GM12891 (cell line): Measurements from ENCODE around the gene PXMP2.

Experiments
- DNase-seq: peaks from one replicate; pipeline ENCODE4 v3.0.0; 2011; ENCODE audit warnings: low spot score; ENCODE audit not compliant: insufficient read length
- FAIRE-seq: peaks from 2 replicates; lab custom pipeline; 2011; peaks lifted over from hg19 to GRCh38; lab: Jason Lieb, UNC
- PAX5 ChIP-seq: IDR thresholded peaks from 2 replicates; pipeline ENCODE4 v1.6.1; 2011; ENCODE audit warnings: low read length, moderate library complexity, mild to moderate bottlenecking; ENCODE audit not compliant: insufficient read depth, severe bottlenecking
- POLR2A ChIP-seq: IDR thresholded peaks from 2 replicates; pipeline ENCODE4 v1.6.1; 2011; ENCODE audit warnings: low read depth, low read length, control low read depth
- POLR2AphosphoS5 ChIP-seq: IDR thresholded peaks from 2 replicates; pipeline ENCODE4 v1.6.1; 2011; ENCODE audit warnings: low read depth, low read length, control low read depth
- POU2F2 ChIP-seq: IDR thresholded peaks from 2 replicates; pipeline ENCODE4 v1.6.1; 2011; ENCODE audit warnings: low read depth, mild to moderate bottlenecking, control low read depth, low read length, moderate library complexity
- SPI1 ChIP-seq: IDR thresholded peaks from 2 replicates; pipeline ENCODE4 v1.6.1; 2011; ENCODE audit warnings: low read depth, low read length, control low read depth
- TAF1 ChIP-seq: IDR thresholded peaks from 2 replicates; pipeline ENCODE4 v1.6.1; 2011; ENCODE audit warnings: low read depth, low read length, control low read depth

Gene PXMP2

DNA sequence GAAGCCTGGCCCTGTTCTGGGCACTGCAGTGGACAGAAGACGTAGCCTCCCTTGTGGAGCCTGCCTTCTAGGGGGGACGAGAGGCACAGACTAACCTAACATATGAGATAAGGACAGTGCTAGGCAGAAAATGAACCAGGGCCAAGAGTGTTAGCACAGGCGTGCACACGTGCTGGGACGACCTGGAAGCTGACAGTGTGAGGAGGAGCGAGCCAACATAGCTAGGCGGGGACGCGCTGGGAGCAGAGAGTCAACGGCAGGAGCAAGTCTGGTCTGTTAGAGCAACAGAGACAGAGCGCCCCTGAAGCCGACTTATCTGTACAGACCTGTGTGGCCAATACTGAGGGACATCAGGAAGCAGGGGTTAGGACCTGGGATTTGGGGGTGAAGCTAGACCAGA is 8.0 kb downstream of the PXMP2 start:
- FAIRE-seq (no peak), DNase-seq (no peak)
- no peak for TF ChIP-seq TAF1
- TF ChIP-seq PAX5 = no peak
- TF ChIP-seq POLR2AphosphoS5 = no peak
- TF ChIP-seq POU2F2 = no peak
- no peak for TF ChIP-seq POLR2A
- TF ChIP-seq SPI1 = no peak

DNA sequence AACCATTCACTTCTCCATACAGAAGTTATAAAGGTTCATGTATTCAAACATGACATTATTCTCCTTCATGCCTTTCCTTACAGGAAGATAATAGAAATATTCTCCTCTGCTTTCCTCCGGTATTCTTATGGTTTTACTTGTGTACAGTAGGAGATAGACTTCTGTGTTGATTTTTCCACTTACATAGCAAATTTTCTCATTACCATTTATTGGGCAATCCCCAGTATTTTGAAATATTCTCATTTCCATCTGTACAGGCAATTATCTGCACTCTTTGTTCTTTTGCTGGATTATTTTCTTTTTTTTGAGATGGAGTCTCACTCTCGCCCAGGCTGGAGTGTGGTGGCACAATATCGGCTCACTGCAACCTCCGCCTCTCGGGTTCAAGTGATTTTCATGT is 11.0 kb downstream of the PXMP2 start:
- FAIRE-seq (no peak), DNase-seq (no peak)
- TF ChIP-seq POU2F2 = no peak
- TF ChIP-seq POLR2AphosphoS5 = no peak
- TF ChIP-seq TAF1 = no peak
- TF ChIP-seq POLR2A = no peak
- no peak for TF ChIP-seq SPI1
- no peak for TF ChIP-seq PAX5

DNA sequence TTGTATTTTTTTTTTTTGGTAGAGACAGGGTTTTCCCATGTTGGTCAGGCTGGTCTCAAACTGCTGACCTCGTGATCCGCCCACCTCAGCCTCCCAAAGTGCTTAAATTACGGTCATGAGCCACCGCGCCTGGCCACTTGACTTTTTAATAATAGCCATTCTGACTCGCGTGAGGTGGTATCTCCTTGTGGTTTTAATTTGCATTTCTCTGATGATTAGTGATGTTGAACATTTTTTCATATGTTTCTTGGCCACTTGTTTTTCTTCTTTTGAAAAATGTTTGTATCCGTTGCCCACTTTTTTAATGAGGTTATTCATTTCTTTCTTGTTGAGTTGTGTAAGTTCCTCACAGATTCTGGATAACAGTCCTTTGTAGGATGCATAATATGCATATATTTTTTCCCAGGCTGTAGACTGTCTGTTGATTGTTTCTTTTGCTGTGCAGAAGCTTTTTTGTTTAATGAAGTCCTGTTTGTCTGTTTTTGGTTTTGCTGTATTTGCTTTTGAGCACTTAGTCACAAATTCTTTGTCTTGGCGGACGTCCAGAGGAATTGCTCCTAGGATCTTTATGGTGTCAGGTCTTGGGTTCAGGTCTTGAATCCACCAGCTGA is 12.9 kb downstream of the PXMP2 start:
- no peak for TF ChIP-seq TAF1
- TF ChIP-seq POU2F2 = peak; percentile 74
- TF ChIP-seq PAX5 = peak; percentile 51
- TF ChIP-seq POLR2AphosphoS5 = no peak
- DNase-seq = no peak
- FAIRE-seq = peak; percentile 83

DNA sequence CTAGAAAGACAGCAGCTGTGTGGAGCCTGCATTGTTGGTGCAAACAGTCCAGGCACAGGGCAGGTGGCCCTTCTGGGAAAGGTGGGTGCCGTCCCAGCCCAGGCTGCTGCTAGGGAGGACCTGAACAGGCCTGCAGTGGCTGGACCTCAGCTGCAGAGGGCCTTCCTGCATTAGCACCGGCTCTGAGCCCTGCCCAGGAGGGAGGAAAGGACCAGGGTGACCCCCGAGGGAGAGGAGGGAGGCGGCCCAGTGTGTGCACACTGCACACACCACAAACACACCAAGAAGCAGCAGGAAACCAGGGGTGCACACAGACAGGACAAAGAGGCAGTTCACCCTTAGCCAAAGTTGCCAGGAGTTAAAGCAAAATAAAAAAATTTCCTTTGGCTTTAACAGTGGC is 15.3 kb downstream of the PXMP2 start:
- DNase-seq (no peak), FAIRE-seq (no peak)
- no peak for TF ChIP-seq POLR2A
- no peak for TF ChIP-seq SPI1
- no peak; the same call in 1 of the 2 replicates for TF ChIP-seq POLR2AphosphoS5
- TF ChIP-seq TAF1 = no peak
- no peak for TF ChIP-seq POU2F2
- TF ChIP-seq PAX5 = no peak

DNA sequence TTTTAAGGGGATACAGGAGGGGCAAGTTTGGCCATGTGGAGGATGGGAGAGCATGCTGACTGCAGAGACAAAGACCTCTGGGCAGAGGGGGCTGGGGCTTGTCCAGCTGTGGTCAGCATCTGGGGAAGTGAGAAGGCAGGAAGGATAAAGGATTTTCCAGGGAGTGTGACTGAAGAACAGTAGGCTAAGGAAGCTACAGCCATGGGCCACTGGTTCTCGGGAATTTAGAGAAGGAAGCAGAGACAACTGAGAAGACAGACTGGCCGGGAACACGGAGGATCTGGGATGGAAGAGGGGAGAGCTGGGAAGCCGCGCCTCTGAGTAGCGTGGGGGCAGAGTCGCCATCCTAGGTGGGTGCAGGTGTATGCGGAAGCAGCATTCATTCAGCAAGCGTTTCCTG is 16.3 kb downstream of the PXMP2 start:
- DNase-seq (no peak), FAIRE-seq (no peak)
- no peak for TF ChIP-seq PAX5
- no peak for TF ChIP-seq POLR2AphosphoS5
- no peak for TF ChIP-seq TAF1
- TF ChIP-seq POLR2A = no peak
- no peak for TF ChIP-seq SPI1
- TF ChIP-seq POU2F2 = no peak

DNA sequence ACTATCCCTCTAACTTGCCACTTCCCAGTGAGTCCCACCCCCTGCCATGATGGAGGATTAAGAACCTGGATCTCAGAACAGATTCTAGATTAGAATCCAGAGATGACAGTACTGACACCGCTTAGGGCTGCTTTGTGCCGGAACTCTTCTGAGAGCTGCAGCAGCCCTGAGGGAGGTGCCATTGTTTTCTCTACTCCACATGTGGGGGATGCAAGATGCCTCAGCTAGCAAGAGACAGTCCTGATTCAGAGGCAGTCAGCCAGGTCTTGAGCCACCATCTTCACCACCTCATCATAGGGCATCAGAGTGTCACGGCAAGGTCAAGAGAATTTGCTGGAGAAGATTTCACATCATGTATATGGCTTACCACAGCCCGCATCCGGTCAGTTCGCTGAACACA is 19.9 kb downstream of the PXMP2 start:
- no peak for TF ChIP-seq POLR2AphosphoS5
- no peak for TF ChIP-seq SPI1
- no peak for TF ChIP-seq TAF1
- no peak for TF ChIP-seq POLR2A
- TF ChIP-seq PAX5 = no peak
- no peak for TF ChIP-seq POU2F2
- no peak for DNase-seq
- peak; percentile 55 for FAIRE-seq

DNA sequence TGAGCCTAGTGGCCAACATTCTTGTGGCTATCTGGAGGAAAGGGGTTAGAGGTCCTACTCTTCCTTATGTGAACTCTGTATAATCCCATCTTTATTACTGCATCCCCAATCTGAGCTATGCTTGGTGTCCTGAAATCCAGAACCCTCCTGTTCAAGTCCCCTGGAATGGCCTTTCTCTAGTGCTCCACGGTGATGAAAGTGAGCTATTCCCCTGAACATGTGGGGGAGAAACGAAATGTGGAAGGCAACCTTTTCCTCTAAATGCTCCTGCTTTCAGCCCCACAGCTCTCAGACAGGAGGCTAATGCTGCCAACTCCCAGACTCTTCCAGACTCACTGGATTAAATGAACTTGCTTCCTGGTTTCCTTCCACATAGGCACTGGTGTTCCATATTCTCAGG is 20.8 kb downstream of the PXMP2 start:
- FAIRE-seq (no peak), DNase-seq (no peak)
- TF ChIP-seq POLR2A = no peak
- TF ChIP-seq POLR2AphosphoS5 = no peak
- TF ChIP-seq SPI1 = no peak
- no peak for TF ChIP-seq TAF1
- TF ChIP-seq PAX5 = no peak
- no peak for TF ChIP-seq POU2F2

DNA sequence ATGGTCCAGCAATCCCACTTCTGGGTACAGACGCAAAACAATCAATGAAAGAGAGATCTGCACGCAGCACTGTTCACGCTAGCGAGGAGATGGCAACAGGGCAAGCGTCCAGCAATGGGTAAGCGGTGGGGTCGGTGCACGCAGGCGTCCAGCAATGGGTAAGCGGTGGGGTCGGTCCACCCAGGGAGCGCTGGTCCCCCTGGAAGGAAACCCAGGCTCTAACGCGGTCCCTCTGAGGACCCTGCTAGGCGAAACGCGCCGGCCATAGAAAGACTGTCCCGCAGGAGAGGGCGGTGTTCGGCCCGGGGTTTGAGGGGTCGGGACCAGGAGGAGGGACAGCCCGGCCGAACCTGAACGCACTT is 22.6 kb downstream of the PXMP2 start:
- DNase-seq (no peak), FAIRE-seq (no peak)
- TF ChIP-seq TAF1 (no peak), SPI1 (no peak), POLR2A (no peak), POU2F2 (no peak), PAX5 (no peak), POLR2AphosphoS5 (no peak; the same call in none of the 2 replicates)

DNA sequence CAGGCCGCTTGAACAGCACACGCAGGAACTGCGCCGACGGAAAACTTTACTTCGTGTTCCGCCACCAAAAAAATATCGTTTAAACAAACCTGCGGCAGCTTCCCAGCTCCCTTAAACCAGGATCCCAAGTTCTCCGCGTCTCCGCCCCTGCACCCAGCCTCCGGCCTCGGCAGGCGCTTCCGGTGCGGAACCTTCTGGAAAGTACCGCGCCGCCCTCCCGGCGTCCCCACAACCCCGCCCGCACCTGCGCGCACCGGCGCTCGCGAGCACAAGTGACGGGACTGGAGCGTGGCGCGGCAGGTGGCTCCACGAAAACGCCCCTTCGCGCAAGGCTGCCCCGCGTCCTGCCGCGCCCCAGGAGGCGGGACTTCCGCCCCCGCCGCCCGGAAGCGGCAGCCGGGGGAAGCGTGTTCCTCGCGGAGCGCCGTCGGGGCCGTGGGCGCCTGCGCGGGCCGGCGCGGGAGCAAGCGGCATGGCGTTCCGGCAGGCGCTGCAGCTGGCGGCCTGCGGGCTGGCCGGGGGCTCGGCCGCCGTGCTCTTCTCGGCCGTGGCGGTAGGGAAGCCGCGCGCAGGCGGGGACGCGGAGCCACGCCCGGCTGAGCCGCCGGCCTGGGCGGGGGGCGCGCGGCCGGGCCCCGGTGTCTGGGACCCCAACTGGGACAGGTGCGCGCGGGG is 23.2 kb downstream of the PXMP2 start, which contains the start of gene PGAM5:
Gene PGAM5 (plus strand): TSS at position 438 of the 675 bp plus-strand sequence. CDS start 35 bp downstream, at position 473.
- TF ChIP-seq TAF1 = no peak
- peak; percentile 89 for TF ChIP-seq PAX5
- TF ChIP-seq SPI1 = peak; percentile 53; the same call in 1 of the 2 replicates
- no peak; the same call in 1 of the 2 replicates for TF ChIP-seq POU2F2
- peak; percentile 79 for TF ChIP-seq POLR2AphosphoS5
- TF ChIP-seq POLR2A = peak; percentile 79
- FAIRE-seq (peak; percentile 99), DNase-seq (peak; percentile 94)

DNA sequence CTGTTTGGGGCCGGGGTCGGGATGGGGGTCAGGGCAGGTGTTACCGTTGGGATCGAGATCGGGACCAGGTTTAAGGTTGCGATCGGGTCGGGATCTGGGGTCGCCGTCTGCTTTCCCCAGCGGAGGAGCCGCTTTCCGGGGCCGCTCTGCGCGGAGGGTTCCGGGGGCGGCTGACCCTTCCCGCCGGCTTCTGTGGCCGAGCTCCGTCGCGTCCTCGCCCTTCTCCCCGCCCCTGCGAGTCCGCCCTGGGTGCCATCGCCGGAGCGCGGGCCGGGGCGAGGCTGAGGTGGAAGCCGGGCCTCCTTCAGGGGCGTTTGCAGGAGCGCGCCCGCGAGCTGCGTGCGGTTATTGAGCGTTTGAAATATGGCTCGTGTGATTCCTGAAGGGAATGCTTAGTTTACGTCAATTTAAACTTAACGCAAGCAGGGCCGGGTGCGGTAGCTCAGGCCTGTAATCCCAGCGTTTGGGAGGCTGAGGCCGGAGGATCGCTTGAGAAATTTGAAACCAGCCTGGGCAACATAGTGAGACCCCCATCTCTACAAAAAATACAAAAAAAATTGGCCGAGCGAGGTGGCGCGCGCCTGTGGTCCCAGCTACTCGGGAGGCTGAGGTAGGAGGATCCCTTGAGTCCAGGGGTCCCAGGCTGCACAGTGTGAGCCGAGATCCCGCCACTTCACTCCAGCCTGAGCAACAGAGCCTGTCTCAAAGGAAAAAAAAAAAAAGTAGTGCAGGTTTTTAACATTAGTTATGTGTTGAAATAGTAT is 23.9 kb downstream of the PXMP2 start:
- TF ChIP-seq PAX5 (no peak), POLR2AphosphoS5 (no peak), POLR2A (no peak), TAF1 (no peak), POU2F2 (no peak), SPI1 (no peak)
- FAIRE-seq (no peak), DNase-seq (no peak)
